Effector CD8-positive, alpha-beta T cell (primary cell): ENCODE data around the gene CA9.

Experiments
- DNase-seq: peaks from one replicate; lab custom pipeline; 2025; lab: John Stamatoyannopoulos, UW

CA9 gene

DNA sequence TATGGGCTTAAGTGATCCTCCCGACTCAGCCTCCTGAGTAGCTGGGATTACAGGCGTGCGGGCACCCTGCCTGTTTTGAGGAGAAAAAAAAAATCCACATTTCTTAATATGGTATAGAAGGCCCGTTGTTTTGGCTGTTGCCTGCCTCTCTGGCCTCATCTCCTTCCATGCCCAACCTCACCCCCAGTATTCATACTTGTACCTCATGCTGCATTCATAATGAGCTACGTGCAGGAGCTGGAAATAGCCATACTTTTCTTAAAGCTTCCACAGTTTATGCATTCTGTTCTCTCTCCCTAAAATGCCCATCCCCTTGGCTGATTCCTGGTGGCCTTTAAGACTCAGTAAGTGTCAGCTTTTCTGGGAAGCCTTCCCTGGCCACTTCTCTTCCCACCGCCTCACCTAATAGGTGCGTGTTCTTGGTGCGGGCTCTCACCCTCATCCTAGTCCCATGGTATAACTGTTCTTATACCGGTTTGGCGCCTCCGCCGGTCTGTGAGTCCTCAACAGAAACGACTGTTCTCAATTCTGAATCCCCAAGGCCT, 18.1 kb downstream of the CA9 start:
- no peak for DNase-seq

DNA sequence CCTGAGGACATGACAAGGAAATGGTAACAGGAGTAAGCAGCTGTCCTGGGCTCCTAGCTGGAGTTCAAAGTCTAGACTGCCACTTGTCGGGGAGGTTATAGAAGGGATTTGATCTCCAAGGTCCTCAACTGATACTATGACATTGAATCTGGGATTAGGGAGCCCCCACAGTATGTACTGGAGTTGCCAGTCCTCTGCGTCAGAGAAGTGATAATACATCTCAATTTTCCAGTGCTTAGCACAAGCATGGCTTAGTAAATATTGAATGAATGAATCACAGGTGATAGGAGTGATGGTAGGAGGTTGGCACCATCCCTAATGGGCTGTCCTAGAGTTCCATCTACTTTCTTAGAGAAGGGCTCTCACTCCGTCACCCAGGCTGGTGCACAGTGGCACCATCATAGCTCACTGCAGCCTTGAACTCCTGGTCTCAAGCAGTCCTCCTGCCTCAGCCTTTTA, 22.2 kb downstream of the CA9 start:
- DNase-seq, result no peak

DNA sequence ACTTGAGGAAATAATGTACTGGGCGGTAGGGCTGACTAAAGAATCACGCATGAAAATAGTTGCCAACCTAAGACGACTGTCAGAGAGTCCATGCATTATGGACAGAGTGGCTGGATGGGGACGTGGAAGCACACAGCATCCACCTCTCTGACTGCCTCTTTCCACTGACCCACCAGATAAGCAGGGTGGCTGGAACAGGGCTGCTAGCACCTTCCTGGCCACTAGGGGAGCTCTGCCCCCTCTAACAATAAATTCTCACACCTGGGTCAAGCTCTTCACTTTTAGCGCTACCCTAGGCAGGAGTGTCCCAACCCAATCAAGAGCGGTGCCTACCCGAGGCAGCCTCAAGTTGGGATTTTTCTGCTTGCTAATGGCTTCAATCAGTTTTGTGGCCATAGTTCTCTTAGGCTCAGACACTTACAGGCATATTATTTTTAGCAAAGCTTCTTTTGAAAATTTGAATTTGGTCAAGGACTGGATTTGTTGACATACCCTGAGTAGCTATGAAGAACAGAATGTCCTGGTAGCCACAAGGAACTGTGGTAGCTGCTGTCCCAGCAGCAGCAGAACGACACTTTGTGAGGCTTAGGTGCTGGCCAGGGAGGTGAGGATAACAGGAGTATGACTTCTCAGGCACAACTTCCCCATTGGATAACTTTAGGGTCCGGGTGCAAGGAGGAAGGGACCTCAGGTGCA, 22.9 kb downstream of the CA9 start:
- peak; percentile 35 for DNase-seq

DNA sequence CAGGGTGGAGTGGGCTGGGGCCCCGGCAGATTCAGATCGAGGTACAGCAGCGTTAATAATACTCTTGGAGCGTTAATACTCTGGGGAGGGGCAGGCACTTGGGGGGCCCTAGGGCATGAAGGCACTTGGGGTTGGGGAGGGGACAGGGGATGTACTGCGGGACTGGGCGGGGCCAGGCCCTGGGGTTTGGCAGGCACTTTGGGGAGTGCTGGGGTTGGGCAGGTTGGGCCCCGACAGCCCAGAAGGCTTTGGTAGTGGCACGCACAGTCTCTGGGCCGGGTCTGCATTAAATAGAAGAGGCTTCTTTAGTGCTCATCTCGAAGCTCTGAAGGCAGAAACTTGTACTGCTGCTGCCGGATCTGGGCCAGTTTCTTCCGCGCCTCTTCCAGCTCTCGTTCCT, 23.8 kb downstream of the CA9 start:
- DNase-seq, result no peak

DNA sequence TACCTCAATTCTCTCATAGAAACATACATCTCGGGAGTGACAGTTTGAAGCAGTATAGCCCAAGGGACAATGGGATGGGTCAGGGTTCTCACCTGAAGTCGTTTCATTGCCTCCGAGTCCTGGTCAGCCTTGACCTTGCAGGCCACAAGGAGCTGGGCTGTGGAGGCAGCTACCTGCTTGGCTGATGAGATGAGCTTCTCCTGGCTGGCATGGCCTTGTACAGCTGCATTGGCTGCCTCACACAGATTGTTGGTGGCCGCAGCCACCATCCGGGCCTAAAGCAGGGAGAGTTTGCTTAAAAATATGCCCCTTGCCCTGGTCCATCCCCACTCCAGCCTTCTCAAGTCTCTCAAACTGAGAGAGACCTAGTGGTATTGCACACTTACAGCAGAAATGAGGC, 24.5 kb downstream of the CA9 start:
- DNase-seq, result no peak

DNA sequence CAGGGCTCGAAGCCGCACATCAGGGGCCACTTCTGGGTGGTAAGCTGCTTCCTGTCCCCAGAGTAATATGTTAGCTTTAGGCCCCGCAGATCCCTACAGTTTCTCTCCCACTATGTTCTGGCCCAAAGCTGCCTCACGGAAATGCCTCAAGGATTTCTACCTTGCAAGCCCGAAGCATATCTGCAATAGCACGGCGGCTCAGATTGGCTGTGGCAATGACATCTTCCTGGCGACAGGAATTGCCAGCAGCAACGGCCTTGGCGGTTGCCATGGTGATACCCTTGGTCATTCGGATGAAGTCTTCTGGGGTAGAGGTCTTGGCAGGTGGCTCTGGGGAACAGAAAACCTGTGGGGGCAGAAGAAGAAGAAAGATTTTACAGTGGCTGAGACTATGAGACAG, 26.3 kb downstream of the CA9 start:
- no peak for DNase-seq

DNA sequence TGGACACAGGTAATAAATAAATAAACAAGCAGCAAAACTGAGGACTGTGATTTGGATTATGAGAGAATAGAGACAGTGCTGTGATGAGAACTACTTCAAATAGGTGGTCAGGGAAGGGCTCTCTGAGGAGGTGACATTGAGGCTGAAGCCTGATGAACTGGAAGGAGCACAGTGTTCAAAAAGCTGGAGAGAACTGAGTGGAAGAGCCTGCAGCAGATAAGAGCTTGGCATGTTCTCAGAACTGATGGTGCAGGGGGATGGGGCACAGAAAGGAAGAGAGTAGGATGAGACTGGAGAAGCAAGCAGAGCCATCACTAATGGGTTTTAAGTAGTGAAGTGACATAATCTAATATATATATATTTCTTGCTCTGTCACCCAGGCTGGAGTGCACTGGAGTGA, 27.2 kb downstream of the CA9 start:
- no peak for DNase-seq

DNA sequence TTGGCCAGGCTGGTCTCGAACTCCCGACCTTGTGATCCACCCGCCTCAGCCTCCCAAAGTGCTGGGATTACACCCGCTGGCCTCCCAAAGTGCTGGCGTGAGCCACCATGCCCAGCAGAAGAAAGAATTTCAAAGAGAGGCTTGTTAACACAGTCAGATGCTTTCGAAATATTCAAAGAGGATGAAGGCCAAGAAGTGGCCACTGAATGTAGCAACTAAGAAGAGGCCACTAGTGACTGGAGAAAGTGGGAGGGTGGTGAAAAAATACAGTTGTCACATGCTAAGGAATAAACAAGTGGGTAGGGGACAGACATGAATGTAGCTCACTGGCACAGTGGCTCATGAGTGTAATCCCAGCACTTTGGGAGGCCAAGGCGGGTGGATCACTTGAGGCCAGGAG, 29.0 kb downstream of the CA9 start:
- no peak for DNase-seq

DNA sequence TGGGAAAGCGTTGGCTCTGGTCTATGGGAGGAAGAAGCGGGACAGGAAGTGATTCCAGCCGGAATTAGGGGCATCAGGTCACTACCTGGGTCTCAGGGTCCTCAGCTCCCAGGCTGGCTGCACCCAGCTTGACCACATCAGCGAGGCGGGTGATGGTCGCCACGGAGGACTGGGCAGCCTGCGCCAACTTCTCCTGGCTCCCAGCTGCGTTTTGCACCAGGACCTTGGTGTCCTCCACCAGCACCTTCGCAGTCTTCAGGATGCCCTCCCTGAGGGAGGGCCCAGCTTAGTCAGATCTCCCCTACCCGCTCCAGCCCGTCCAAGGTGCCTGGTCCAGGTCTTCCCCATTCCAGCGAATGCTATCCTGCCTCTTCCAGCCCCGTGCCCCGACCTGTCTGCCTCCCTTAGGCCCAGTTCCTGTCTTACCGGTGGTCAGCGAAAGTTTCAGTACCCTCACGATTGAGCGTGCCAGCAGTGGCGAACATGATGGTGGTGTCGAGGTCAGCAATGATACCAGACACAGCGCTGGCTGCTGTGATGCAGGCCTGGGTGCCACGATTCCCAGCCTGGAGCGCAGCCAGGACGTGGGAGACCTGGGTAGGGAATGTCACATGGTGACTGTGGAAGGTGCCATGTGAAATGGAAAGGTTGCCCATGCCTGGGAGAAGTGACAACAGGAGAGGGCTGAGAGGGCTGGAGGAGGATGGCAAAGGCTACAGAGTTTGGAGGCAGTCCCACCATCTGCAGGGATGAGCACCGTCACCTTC, 30.4 kb downstream of the CA9 start:
- no peak for DNase-seq

DNA sequence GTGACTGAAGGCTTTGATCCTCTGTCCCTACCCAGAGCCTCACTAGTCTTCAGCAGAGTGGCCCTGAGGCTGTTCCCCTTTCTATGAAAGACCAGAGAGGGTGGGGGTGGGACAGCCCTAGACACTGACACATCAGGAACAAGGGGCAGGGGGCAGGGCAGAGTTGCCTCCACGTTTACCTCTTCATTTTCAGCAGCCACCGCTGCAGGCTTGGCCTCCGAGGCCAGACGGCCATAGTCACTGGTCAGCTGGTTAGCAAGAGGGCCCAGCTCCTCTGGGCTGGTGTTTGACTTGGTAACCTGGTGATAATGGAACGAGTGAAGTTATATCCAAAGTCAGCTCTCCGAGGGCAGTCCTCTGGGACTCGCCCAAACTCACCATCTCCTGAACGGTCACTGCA, 31.6 kb downstream of the CA9 start:
- DNase-seq, result no peak

DNA sequence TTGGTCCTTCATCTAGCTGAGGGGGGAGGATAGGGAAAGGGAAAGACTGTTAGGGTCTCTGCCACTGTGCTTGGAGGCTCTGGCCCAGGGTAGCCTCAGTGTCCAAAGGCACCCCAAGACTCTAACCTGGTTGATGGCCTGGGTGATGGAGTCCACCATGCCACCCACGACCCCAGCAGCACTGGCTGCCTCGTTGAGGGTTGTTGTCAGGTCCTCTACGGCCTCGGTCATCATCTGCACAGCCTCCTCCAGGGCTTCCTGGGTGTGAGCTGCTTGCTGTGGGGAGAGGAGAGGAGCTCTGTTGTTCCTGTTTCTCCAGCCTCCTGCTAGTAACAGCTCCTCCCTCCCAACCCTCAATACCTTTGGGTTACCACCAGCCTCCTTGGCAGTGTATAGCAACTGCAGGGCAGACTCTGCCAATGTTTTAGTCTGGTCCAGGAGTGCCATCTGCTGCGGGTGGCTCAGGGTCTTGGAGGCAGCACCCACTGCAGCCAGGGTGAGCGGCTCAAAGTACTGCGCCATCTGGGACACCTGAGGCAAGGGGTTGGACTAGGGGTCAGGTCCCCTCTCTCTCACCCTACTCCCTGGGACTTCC, 32.2 kb downstream of the CA9 start:
- DNase-seq, result no peak

DNA sequence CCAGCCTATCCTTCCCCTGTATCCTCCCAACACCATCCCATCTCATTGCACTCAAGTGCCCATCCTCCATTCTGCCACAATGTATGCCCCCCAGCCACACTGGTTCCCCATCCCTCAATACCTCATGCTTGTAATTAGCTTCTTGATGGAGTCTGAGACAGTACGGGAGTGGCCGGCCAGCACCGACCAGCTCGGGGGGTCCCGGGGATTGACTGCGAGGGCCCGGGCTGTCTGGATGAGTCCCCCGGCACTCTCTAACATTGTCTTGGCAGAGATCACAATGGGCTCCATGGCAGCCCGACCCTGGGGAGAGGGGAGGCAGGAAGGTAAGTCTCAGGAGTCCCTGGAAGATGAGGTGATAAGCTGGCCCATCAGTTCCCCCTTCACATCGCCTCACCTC, 33.2 kb downstream of the CA9 start:
- DNase-seq, result no peak

DNA sequence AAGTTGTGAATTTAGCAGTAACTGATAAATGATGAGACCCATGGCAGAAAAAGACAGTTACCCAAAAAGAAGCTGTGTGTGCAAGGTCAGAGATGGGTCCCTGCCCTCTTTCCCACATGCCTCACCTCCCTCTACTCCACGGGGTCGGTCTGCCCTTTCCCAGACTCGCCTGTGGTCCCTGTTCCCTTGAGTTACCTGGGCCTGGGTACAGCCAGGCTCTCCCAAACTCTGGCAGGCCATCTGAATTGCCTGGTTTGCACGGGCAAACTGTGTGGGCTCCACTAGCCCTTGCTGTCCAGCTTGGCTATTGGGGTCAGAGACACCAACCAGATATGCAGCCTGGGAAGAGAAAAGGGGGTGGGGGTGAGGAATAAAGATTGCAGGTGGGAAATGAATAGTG, 34.4 kb downstream of the CA9 start:
- no peak for DNase-seq

DNA sequence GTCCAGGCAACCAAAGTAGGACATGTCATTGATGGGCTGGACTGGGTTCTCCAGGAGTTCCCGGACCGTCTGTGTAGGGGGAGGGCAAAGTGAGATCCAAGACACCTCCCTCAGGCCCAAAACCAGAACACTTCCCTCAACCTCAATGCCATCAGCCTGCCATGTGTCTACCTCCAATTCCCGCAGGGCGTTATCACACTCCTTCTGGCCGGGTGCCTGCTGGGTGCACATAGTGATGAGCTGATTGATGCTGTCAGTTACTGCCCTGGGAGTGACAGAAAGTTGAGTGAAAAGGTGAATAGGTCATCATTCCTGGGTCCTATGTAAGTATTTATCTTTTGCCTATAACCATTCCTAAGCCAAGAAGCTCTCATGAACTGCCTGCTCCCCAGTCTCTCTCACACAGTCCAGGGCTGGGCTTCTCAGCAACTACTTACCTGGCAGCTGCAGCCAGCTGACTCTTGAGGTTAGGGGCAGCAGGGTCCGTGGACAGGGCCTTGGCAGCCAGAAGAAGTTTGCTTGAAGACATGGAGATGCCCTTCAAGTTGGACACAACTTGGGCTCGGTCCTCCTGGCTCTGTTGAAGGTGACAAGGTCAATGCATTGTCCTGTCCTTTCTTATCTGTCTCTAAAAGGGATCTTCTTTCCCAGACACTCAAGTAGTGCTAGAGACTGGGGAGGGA, 37.2 kb downstream of the CA9 start:
- no peak for DNase-seq

DNA sequence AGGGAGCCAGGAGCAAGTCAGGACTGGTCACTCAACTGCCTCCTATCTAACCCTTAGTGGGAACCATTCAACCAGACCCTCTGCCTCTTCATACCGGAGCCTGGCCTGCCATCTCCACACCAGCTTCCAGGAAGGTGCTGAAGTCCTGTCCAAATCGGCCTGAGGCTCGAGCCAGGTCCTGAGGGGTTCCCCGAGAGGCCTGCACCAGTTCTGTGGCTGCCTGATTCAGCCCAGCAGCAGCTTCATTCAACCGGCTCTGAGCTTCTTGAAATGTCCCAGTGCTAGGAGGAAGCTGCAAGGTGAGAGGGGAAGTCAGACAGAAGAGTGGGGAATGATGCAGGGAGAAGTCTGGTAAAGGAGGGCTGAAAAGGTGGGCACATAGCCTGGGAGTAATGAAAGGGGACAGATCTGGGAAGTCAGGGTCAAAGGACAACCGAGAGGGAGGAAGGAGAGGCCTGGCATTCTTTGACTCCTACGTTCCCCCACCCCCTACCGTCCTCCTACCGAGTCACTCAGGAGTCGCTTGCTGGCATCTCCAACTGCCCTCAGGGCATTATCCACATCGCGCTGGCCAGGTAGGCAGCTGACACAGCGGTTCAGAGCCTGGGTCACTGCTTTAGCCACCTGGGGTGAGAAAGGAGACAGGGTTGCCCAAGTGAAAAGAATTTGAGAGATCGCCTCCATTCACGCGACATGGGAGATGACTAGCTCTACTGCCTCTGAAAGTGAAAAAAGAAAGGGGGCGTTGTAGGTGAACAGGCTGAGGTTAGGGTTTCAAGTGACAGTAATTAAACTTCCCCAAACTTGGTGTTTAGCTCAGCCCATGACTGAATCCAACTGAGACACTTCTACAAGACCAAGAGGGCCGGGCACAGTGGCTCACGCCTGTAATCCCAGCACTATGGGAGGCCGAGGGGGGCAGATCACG, 38.0 kb downstream of the CA9 start:
- no peak for DNase-seq

DNA sequence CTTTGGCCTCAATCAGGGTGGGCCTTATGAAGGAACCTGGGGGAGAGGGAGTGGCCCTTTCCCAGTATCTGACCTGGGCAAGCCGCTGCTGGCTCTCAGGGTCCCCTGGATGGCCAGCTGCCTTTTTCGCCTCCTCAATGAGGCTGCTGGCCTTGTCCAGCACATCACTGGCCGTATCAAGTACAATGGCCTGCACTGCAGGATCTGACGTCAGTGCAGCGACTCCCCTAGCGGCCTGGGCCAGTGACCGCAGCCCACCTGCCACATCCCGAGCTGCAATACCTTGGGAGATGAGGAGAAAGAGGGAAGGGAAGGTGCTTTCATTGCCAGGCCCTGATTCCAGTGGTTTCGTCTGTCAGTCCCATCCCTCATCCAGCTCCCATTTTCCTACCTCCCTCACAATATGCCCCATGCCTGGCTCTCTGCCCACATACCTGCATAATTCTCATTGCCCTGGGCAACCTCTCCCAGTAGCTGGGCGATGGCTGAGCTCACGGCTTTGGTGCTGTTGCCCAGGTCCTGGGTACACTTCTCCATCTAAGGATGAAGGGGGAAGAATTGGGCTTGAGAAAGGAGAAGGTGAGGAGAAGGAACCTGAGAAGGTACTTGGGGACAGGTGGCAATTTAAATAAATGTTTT, 39.2 kb downstream of the CA9 start:
- no peak for DNase-seq

DNA sequence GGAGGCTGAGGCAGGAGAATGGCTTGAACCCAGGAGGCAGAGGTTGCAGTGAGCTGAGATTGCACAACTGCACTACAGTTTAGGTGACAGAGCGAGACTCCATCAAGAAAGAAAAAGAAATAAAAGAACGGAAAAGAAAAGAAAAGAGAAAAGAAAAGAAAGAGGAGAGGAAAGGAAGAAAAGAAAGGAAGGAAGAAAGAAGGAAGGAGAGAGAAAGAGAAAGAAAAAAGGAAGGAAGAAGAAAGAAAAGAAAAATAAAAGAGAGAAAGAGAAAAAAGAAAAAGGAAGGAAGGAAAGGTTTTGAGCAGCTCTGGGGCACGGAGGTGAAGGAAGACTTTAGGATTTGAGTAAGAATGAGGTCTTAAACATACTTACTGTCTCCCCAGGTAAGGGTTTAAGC, 39.9 kb downstream of the CA9 start:
- DNase-seq, result no peak

DNA sequence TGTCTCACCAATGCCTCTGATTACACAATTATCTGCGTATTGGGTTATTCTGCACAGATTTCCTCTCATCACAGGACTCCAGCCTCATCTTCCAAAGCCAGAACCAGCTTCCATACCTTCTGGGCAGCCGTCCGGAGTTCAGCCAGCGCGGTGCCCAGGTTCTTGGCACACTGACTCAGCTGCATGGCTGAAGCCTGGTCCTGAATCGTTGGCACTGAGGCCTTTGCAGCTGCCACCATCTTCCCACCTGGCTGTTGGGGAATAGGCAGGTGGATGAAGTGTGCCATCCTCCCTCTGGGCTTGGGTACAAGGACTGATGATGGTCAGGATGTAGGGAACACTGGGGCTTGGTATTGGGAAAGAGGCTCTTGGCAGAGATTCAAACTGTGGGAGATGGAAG, 40.4 kb downstream of the CA9 start:
- no peak for DNase-seq

DNA sequence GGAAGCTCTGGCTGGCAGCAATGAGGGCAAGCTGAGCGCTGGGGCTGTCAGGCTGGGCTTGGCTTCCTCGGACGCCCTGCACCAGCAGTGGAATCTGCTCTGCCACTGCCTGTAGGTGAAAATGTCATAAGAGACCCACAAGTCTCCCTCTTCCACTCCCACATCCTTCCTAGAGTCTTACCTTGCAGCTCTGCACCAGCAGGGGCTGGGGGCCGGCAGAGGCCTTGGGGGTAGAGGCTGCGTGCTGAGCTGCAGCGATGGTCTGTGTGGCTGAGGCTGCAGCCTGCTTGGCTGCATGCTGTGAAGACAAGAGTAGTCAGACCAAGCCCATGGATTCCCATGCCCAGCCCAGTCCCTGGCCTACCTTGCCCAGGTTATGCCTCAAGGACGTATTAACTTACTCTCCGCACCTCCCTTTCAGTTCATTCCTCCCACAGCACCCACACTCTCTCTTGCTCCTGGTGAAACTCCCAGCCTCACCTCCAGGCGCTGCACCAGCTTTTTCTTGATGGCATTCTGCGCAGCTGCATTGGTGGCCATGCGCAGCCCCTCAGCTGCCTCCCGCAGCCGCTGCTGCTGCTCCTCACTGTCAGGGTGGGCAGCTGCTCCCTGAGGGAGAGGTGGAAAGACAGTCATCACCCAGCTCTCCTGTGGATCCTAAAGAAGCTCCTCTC, 41.0 kb downstream of the CA9 start:
- no peak for DNase-seq

DNA sequence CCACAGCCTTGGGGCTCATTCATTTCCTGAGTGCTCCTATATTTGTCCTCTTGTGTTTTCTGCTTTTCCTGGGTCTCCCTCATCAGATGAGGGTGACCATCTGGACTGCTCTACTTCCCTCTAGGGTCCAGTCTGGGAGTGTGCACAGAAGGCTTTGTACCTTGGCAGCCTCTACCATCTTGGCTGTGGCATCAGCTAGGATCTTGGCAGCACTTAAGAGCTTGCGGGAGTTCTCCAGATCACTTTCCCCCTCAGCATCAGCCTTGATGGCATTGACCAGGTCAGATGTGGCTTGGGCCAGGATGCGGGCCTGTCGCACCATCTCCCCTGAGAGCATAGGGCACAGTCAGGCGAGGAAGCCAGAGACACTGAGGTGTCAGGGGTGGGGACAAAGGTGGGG, 42.5 kb downstream of the CA9 start:
- DNase-seq, result no peak
